Skeletal muscle tissue (tissue), 4 donors: Measurements from ENCODE around the gene LRRC8E. TPM values are rescaled to one million over a fixed set of nuclear protein-coding genes. Genes with fewer than 3 reads are reported as not detected.
"Not testable (repeated sequence)": the region's sequence is repeated elsewhere in the genome, so short reads cannot be mapped to it uniquely, and the experiment has no call there.

Source experiments
- H3K27ac ChIP-seq: one replicate; pipeline ENCODE4 v1.7.0; 2013; ENCODE audit warnings: mild to moderate bottlenecking, low read depth, low read length, inconsistent platforms
- H3K27me3 ChIP-seq, 3 donors: one replicate each; pipeline ENCODE4 v1.7.0; 2013; ENCODE audit warnings: low read length in 3 of 3; ENCODE audit not compliant: control insufficient read depth in 3 of 3, insufficient read depth in 3 of 3
- H3K36me3 ChIP-seq, 3 donors: one replicate each; pipeline ENCODE4 v1.7.0; 2013; ENCODE audit warnings: low read length in 3 of 3; ENCODE audit not compliant: control insufficient read depth in 3 of 3, insufficient read depth in 3 of 3
- H3K4me1 ChIP-seq, 3 donors: one replicate each; pipeline ENCODE4 v1.7.0; 2013; ENCODE audit warnings: low read length in 3 of 3, mild to moderate bottlenecking in 3 of 3; ENCODE audit not compliant: control insufficient read depth in 3 of 3, insufficient read depth in 3 of 3
- H3K4me3 ChIP-seq, 3 donors: one replicate each; pipeline ENCODE4 v1.7.0; 2013; ENCODE audit warnings: low read length in 3 of 3
- H3K9ac ChIP-seq, 3 donors: one replicate each; pipeline ENCODE4 v1.7.0; 2013; ENCODE audit warnings: low read length in 3 of 3, mild to moderate bottlenecking in 3 of 3, moderate library complexity in 2 of 3, low read depth in 1 of 3
- H3K9me3 ChIP-seq, 3 donors: one replicate each; pipeline ENCODE4 v1.7.0; 2013; ENCODE audit warnings: low read length in 3 of 3; ENCODE audit not compliant: control insufficient read depth in 3 of 3
- total RNA-seq: library from RNA; depleted of rRNA; stranded (reverse); fragments of >200 nt; gene quantifications from one replicate; pipeline ENCODE4 v1.2.3, GENCODE V29; 2014
- donor health status: Osteomylitis.

The LRRC8E gene
- total RNA-seq, 1 donor from 2014 or later = under 0.01 TPM

DNA sequence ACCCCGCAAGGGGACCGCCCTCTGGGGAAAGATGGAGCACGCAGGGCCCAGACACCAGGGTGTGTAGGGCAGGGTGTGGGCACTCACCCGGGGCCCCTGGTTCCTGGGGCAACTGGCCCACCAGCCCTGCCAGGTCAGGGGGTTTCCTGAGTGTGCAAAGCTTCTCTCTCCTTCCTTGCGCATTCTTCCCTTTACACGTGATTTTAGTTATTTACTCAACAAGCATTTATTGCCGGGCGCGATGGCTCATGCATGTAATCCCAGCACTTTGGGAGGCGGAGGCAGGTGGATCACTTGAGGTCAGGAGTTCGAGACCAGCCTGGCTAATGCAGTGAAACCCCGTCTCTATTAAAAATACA, 34.6 kb upstream of the LRRC8E start:
- H3K27ac ChIP-seq = no peak overlapping the region
- no peaks in the 10 kb centered on the region for H3K9me3 ChIP-seq
- no peak overlapping the region for H3K4me3 ChIP-seq
- peaks cover 0 to 29% (median 10%) of the 10 kb centered on the region in 3 donors for H3K27me3 ChIP-seq
- no peak overlapping the region for H3K9ac ChIP-seq
- no peaks in the 10 kb centered on the region for H3K36me3 ChIP-seq
- H3K4me1 ChIP-seq = peaks cover 0 to 19% (median 10%) of the 10 kb centered on the region in 3 donors

- H3K36me3 ChIP-seq = no peaks in the 10 kb centered on the region
- H3K4me3 ChIP-seq = no peak overlapping the region
- H3K4me1 ChIP-seq = peaks cover 0 to 4% (median 2%) of the 10 kb centered on the region in 3 donors
- H3K9ac ChIP-seq = no peak overlapping the region
- no peak overlapping the region for H3K27ac ChIP-seq
- H3K9me3 ChIP-seq = no peaks in the 10 kb centered on the region
- peaks cover 4 to 42% (median 20%) of the 10 kb centered on the region in 3 donors for H3K27me3 ChIP-seq
Observed at GRCh38 chr19:7855426-7856108, 32.7 kb upstream of the LRRC8E start.

DNA sequence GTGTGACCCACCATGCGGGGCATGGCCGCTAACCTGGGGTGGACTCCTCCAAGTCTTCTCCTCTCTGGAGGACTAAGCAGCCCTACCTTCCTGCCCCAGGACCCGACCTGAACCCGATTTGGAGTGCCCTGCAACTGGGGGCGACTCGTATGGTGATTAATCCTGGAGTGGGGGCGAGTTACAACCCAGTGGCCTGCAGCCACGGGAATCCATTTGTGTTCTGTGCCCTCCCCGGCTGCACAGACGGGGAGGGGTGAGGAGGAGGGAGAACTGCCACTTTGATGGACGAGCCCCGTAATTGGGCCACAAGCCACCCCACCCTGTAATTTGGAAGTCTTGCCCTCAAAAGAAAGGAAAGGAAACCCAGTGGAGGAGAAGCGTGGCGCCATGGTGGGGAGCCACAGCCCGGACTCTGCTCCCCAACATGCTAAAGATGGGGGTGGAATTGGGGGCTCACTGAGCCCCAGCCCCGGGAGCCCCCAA, 32.2 kb upstream of the LRRC8E start:
- H3K27me3 ChIP-seq = peaks cover 7 to 48% (median 26%) of the 10 kb centered on the region in 3 donors
- no peaks in the 10 kb centered on the region for H3K9me3 ChIP-seq
- no peak overlapping the region for H3K4me3 ChIP-seq
- H3K4me1 ChIP-seq = peaks cover 0 to 2% (median 0%) of the 10 kb centered on the region in 3 donors
- no peak overlapping the region for H3K9ac ChIP-seq
- H3K27ac ChIP-seq = no peak overlapping the region
- no peaks in the 10 kb centered on the region for H3K36me3 ChIP-seq

DNA sequence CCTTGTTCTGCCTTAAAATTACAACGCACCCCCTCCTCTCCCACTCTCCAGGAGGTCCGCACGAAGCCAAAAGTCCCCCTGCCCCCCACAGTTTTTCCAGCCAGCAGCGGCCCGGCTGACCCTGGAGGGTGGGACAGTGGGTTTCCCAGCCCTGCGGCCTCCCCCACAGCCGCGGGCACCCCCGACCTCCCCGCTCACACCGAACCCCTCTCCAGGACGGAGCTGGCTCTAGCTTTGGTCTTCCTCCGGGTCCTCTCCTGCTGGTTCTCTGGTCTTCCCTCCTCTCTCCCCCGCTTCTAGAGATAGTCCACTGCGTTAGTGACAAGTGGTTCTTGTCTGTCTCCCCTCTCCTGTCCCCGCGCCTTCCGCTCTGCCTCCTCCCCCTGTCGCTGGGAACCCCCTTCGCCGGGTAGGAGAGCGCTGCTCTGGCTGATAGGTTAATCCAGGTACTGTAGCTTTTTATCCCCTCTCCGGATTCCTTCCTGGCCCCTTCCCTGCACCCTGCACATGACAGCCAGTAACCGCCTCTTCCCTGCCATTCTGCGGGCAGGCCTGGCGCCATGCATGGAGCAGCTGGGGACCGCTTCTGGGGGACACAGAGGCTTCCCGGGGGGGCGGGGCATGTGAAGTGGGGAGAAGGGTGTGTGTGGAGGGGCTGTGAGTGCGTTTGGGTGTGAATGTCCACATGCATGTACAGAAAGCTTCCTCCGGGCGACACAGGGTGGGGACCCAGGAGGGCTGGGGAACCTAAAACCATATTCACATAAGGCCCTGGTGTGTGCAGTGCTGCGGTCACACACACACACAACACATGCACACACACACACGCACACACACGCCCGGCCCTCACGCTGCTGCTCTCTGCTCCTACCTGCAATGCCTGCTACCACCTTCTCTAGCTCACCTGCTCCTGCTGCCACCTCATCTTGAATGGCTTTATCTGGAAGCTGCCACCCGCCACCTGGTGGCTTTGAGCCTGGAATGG, 31.3 kb upstream of the LRRC8E start:
- H3K27me3 ChIP-seq = peaks cover 14 to 56% (median 33%) of the 10 kb centered on the region in 3 donors
- peaks cover under 1 to 10% (median 2%) of the 10 kb centered on the region in 3 donors for H3K4me1 ChIP-seq
- H3K27ac ChIP-seq = no peak overlapping the region
- H3K36me3 ChIP-seq = no peaks in the 10 kb centered on the region
- no peak overlapping the region for H3K4me3 ChIP-seq
- no peaks in the 10 kb centered on the region for H3K9me3 ChIP-seq
- no peak overlapping the region for H3K9ac ChIP-seq

DNA sequence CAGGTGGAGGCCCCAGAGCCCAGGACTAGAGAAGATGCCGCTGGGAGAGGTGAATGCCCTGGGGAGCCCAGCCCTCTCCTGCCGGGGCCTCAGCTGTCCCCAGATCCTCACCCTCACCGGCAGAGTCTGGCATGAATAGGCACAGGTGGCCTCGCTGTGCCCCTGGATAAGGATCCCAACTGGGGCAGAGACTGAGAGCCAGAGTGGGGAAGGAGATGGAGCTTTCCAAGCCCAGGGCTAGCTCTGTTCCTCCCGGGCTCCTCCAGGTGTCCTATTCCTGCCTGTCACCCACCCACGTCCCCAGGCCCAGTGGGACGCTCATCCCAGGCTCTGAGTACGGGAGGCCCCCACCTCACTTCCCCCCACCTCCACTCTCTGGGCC, 30.6 kb upstream of the LRRC8E start:
- peaks cover 18 to 59% (median 36%) of the 10 kb centered on the region in 3 donors for H3K27me3 ChIP-seq
- no peaks in the 10 kb centered on the region for H3K36me3 ChIP-seq

GRCh38 chr19:7858109-7858770, 30.1 kb upstream of the LRRC8E start:
- Histone ChIP-seq H3K4me1 (peaks cover 2 to 13% (median 3%) of the 10 kb centered on the region in 3 donors), H3K4me3 (no peak overlapping the region), H3K27me3 (peaks cover 18 to 59% (median 36%) of the 10 kb centered on the region in 3 donors), H3K27ac (no peak overlapping the region), H3K9ac (no peak overlapping the region), H3K9me3 (no peaks in the 10 kb centered on the region), H3K36me3 (no peaks in the 10 kb centered on the region)

More for the DNA sequence above, 30.6 kb upstream of the LRRC8E start:
- peaks cover 2 to 13% (median 3%) of the 10 kb centered on the region in 3 donors for H3K4me1 ChIP-seq
- H3K9ac ChIP-seq = no peak overlapping the region
- H3K9me3 ChIP-seq = no peaks in the 10 kb centered on the region
- no peak overlapping the region for H3K4me3 ChIP-seq
- no peak overlapping the region for H3K27ac ChIP-seq

DNA sequence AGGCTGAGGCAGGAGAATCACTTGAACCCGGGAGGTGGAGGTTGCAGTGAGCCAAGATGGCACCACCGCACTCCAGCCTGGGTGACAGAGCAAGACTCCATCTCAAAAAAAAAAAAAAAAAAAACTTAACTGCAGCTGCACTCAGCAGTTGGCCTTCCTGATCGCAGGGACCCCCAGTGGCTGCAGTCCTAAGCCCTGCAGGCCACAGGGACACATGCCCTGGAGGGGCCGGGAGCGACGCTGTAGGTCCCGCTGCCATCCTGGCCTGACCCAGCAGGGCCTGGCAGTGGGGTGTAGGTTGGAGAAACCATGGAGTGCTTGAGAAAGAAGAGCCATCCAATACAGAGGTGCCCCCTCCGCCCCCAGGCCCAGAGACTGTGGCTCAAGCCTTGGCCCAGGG, 29.2 kb upstream of the LRRC8E start:
- H3K36me3 ChIP-seq = not testable (repeated sequence)

GRCh38 chr19:7859831-7860713, 28.2 kb upstream of the LRRC8E start:
- peaks cover 23 to 62% (median 40%) of the 10 kb centered on the region in 3 donors for H3K27me3 ChIP-seq
- H3K4me3 ChIP-seq = no peak overlapping the region
- no peaks in the 10 kb centered on the region for H3K36me3 ChIP-seq
- H3K27ac ChIP-seq = no peak overlapping the region
- no peak overlapping the region for H3K9ac ChIP-seq
- peaks cover 2 to 13% (median 3%) of the 10 kb centered on the region in 3 donors for H3K4me1 ChIP-seq
- no peaks in the 10 kb centered on the region for H3K9me3 ChIP-seq

More for the DNA sequence above, 29.2 kb upstream of the LRRC8E start:
- H3K9ac ChIP-seq, H3K4me3 ChIP-seq, H3K9me3 ChIP-seq, H3K27ac ChIP-seq: not testable (repeated sequence)
- Histone ChIP-seq H3K4me1 (peaks cover 2 to 13% (median 3%) of the 10 kb centered on the region in 3 donors), H3K27me3 (peaks cover 18 to 58% (median 36%) of the 10 kb centered on the region in 3 donors)
